Measurements from ENCODE around the gene TEAD1.

TEAD1 gene

DNA sequence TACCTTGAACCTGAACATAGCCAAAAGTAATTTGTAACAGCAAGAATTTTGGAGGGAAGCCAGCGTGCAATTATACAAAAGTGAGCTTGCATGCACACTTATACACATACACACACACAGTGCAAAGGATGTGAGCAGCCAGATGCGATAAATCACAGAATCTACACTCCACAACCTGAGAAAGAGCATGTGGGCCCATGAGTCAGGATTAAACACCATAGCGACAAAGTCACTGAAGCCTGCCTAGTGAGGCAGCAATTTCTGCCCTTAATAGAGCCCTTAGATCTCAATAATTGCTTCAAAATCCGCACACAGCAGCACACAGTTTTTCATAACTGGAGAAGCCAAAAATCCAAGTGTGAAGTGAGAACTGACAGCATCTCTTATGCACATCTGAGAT is 42.6 kb upstream of the TEAD1 start:
- H3K4me3 ChIP-seq (ENCODE audit: control insufficient read depth, low read depth, low read length): no peak overlapping the region
- DNase-seq (ENCODE audit: low read depth): no peak
- TF ChIP-seq, protein P1, sequence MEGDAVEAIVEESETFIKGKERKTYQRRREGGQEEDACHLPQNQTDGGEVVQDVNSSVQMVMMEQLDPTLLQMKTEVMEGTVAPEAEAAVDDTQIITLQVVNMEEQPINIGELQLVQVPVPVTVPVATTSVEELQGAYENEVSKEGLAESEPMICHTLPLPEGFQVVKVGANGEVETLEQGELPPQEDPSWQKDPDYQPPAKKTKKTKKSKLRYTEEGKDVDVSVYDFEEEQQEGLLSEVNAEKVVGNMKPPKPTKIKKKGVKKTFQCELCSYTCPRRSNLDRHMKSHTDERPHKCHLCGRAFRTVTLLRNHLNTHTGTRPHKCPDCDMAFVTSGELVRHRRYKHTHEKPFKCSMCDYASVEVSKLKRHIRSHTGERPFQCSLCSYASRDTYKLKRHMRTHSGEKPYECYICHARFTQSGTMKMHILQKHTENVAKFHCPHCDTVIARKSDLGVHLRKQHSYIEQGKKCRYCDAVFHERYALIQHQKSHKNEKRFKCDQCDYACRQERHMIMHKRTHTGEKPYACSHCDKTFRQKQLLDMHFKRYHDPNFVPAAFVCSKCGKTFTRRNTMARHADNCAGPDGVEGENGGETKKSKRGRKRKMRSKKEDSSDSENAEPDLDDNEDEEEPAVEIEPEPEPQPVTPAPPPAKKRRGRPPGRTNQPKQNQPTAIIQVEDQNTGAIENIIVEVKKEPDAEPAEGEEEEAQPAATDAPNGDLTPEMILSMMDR (IDR thresholded peaks at IDR 0.05; ENCODE audit: control insufficient read depth, insufficient read depth, low read depth, low read length, missing control alignments): no peak

- no peak overlapping the region for H3K4me3 ChIP-seq (ENCODE audit: control insufficient read depth, low read depth, low read length)
- no peak for DNase-seq (ENCODE audit: low read depth)
- TF ChIP-seq, protein P1 (IDR thresholded peaks at IDR 0.05; ENCODE audit: control insufficient read depth, insufficient read depth, low read depth, low read length, missing control alignments): no peak
Observed at GRCh38 chr11:12634329-12634728, 39.9 kb upstream of the TEAD1 start.

DNA sequence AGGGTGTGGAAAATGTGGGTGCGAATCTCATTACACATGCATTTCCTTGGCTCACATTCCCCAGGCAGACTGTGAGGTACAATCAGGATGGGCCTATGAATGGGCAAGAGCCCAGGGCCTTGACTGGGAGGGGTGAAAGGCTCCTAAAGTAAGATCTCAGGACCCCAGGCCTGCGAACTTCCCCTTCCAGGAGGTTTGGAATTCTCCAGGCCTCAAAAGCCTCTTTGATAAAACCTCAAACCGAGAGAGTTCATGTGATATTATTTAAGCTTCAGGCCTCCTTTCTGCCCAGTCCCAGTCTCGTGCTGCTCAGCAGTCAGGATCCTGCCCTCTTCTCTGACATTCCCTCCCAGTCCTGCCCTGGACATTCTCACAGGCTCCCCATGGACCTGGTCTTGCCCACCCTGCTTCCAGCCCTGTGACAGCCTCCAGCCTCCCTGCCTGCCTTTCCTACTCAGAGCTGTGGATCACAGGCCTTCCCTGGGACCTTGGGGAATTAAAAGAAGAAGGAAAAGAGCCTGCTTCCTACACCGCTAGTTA is 37.3 kb upstream of the TEAD1 start:
- DNase-seq (ENCODE audit: low read depth): no peak
- H3K4me3 ChIP-seq (ENCODE audit: control insufficient read depth, low read depth, low read length): no peak overlapping the region
- TF ChIP-seq, protein P1 (IDR thresholded peaks at IDR 0.05; ENCODE audit: control insufficient read depth, insufficient read depth, low read depth, low read length, missing control alignments): no peak

- TF ChIP-seq, protein P1 (IDR thresholded peaks at IDR 0.05; ENCODE audit: control insufficient read depth, insufficient read depth, low read depth, low read length, missing control alignments): no peak
- no peak for DNase-seq (ENCODE audit: low read depth)
- H3K4me3 ChIP-seq (ENCODE audit: control insufficient read depth, low read depth, low read length): no peak overlapping the region
Observed at GRCh38 chr11:12639388-12639787, 34.8 kb upstream of the TEAD1 start.

DNA sequence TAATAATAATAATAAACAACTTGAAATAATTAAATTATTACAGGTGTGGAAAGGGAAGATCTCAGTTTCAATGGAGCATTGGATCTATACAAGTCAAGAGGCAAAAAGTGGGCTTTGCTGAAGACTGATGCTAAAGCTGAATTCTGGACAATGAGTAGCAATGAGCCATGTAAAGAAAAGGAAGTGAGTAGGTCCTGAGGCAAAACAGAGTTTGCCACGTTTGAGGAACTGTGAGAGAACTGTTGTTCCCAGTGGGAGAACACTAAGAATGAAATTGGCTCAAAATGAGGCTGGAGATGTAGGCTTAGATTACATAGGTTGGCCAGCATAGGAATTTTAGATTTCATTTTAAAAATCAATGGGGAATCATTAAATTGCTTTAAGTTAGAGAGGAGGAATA is 33.9 kb upstream of the TEAD1 start:
- no peak overlapping the region for H3K4me3 ChIP-seq (ENCODE audit: control insufficient read depth, low read depth, low read length)
- TF ChIP-seq, protein P1 (IDR thresholded peaks at IDR 0.05; ENCODE audit: control insufficient read depth, insufficient read depth, low read depth, low read length, missing control alignments): no peak
- DNase-seq (ENCODE audit: low read depth): no peak

DNA sequence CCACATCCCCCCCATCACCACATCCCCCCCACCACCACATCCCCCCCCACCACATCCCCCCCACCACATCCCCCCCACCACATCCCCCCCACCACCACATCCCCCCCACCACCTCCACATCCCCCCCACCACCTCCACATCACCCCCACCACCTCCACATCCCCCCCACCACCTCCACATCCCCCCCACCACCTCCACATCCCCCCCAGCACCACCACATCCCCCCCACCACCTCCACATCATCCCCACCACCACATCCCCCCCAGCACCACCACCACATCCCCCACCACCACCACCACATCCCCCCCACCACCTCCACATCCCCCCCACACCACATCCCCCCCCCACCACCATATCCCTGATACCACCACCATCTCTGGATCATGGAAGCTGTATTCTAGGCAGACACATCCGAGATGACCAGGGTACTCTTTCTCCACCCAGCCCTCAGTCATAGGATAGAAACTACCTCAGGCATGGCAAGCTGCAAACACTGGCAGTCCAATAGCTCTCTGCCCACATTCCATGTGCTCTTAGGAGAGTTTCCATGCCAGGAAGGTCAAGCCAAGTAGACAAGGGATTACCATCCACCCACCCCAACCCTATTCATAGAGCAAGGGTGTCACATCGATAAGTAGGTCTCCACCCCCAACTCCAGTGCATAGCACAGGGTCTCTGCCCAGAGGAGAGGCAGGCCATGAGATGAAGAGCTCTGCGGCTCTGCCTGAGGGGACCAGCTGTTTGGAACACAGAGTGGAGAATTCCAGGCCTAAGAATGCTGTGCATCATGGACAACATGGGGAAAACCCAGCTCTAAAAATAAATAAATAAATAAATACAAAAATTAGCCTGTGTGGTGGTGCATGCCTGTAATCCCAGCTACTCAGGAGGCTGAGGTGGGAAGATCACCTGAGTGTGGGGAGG is 33.0 kb upstream of the TEAD1 start:
- TF ChIP-seq, protein P1 (IDR thresholded peaks at IDR 0.05; ENCODE audit: control insufficient read depth, insufficient read depth, low read depth, low read length, missing control alignments): no peak
- no peak for DNase-seq (ENCODE audit: low read depth)
- no peak overlapping the region for H3K4me3 ChIP-seq (ENCODE audit: control insufficient read depth, low read depth, low read length)
